Naive thymus-derived CD4-positive, alpha-beta T cell (primary cell): ENCODE data around the gene SATB2. TPM values are rescaled to one million over a fixed set of nuclear protein-coding genes. Genes with fewer than 3 reads are reported as not detected.

Experiments
- ATAC-seq: fragments of 150-1000 bp; cut with Tn5 transposase; 2 replicates; pipeline ENCODE4 v1.10.0; 2021; ENCODE audit warnings: mild to moderate bottlenecking, moderate library complexity
- CTCF ChIA-PET: fragments of 350-600 bp; sonication (Branson Sonifier 250); formaldehyde crosslinking; loops from one replicate; lab custom pipeline; 2021; ENCODE audit warnings: antibody characterized with exemption; lab: Charles Lee
- POLR2A ChIA-PET: fragments of 350-600 bp; sonication (Branson Sonifier 250); formaldehyde crosslinking; loops from one replicate; lab custom pipeline; 2021; ENCODE audit warnings: antibody characterized with exemption, inconsistent platforms; lab: Charles Lee
- DNase-seq, 9 donors: peaks; one replicate each; pipeline versions ENCODE4 v3.0.0 to v3.0.0-alpha.2; 2020 to 2022; ENCODE audit warnings: mixed read lengths in 1 of 9
- H3K27ac ChIP-seq: one replicate; pipeline ENCODE4 v1.7.0; 2013; ENCODE audit warnings: mild to moderate bottlenecking, low read depth, low read length, moderate library complexity
- H3K27me3 ChIP-seq, 2 donors: one replicate each; pipeline ENCODE4 v1.7.0; 2013; ENCODE audit warnings: low read length in 2 of 2, mild to moderate bottlenecking in 2 of 2, moderate library complexity in 2 of 2; ENCODE audit not compliant: control insufficient read depth in 2 of 2, insufficient read depth in 2 of 2
- H3K36me3 ChIP-seq, 3 experiments: 1 replicate in 2 of 3; 2 replicates in 1 of 3; pipeline ENCODE4 v1.7.0; 2013; ENCODE audit warnings: low read length in 3 of 3, mild to moderate bottlenecking in 3 of 3, moderate library complexity in 1 of 3; ENCODE audit not compliant: insufficient read depth in 3 of 3, control insufficient read depth in 2 of 3
- H3K4me1 ChIP-seq, 2 donors: one replicate each; pipeline ENCODE4 v1.7.0; 2013; ENCODE audit warnings: low read length in 2 of 2, mild to moderate bottlenecking in 2 of 2, moderate library complexity in 1 of 2; ENCODE audit not compliant: control insufficient read depth in 2 of 2, insufficient read depth in 2 of 2
- H3K4me3 ChIP-seq: 2 replicates; pipeline ENCODE4 v1.7.0; 2013; ENCODE audit warnings: mild to moderate bottlenecking, low read length
- H3K9me3 ChIP-seq, 3 experiments: 1 replicate in 2 of 3; 2 replicates in 1 of 3; pipeline ENCODE4 v1.7.0; 2013; ENCODE audit warnings: low read length in 3 of 3; ENCODE audit not compliant: control insufficient read depth in 2 of 3
- H3K27ac Mint-ChIP-seq, 9 donors: one replicate each; pipeline ENCODE4 v1.8.0; 2020 to 2022; ENCODE audit warnings: mixed read lengths in 9 of 9, mild to moderate bottlenecking in 8 of 9, moderate library complexity in 5 of 9, inconsistent platforms in 2 of 9
- H3K27me3 Mint-ChIP-seq, 5 donors: one replicate each; pipeline ENCODE4 v1.8.0; 2021 to 2022; ENCODE audit warnings: mixed read lengths in 5 of 5, mild to moderate bottlenecking in 1 of 5
- H3K36me3 Mint-ChIP-seq, 5 donors: one replicate each; pipeline ENCODE4 v1.8.0; 2020 to 2022; ENCODE audit warnings: mixed read lengths in 5 of 5, mild to moderate bottlenecking in 3 of 5, inconsistent platforms in 1 of 5
- H3K4me1 Mint-ChIP-seq, 7 donors: one replicate each; pipeline ENCODE4 v1.8.0; 2020 to 2022; ENCODE audit warnings: mixed read lengths in 7 of 7, mild to moderate bottlenecking in 3 of 7, inconsistent platforms in 1 of 7
- H3K4me3 Mint-ChIP-seq, 10 donors: one replicate each; pipeline ENCODE4 v1.8.0; 2020 to 2022; ENCODE audit warnings: mild to moderate bottlenecking in 10 of 10, mixed read lengths in 10 of 10, moderate library complexity in 6 of 10, inconsistent platforms in 2 of 10
- H3K9me3 Mint-ChIP-seq, 11 donors: one replicate each; pipeline ENCODE4 v1.8.0; 2020 to 2022; ENCODE audit warnings: mixed read lengths in 11 of 11, mild to moderate bottlenecking in 4 of 11, inconsistent platforms in 1 of 11, moderate library complexity in 1 of 11
- intact Hi-C, 2 donors: fragments of 100-400 bp; cut with micrococcal nuclease; formaldehyde crosslinking; loops; one replicate each; pipeline ENCODE4 v1.15.1; 2023
- polyA plus RNA-seq, 2 donors: library from polyadenylated mRNA; unstranded; fragments of 300-500 nt; fragmentation: Illumina TruSeq; gene quantifications; one replicate each; pipeline ENCODE4 v1.2.3, GENCODE V29; 2021
- total RNA-seq, 6 experiments: library from RNA in 5 of 6; stranded (reverse) in 5 of 6; gene quantifications; 1 replicate in 5 of 6; 2 replicates in 1 of 6; pipeline ENCODE4 v1.2.3 and lab custom pipeline; 2021 to 2026

Gene SATB2
- total and polyA plus RNA-seq, 7 experiments from 2014 or later = 0.05 to 0.96 (median 0.32) TPM; not detected in 4

GRCh38 chr2:199455210-199455544, 2.6 kb downstream of the SATB2 start:
- Mint-ChIP-seq H3K4me1 (peaks cover 6 to 27% (median 19%) of the 10 kb centered on the region in 7 donors), H3K27ac (peak overlapping the region in 1 of 9 donors; percentile 29), H3K4me3 (peak overlapping the region in 4 of 10 donors; percentile 1 to 98 (median 24)), H3K36me3 (peaks cover 0 to under 1% (median 0%) of the 10 kb centered on the region in 5 donors), H3K27me3 (peaks cover 44 to 70% (median 59%) of the 10 kb centered on the region in 5 donors), H3K9me3 (peaks cover 0 to 8% (median 0%) of the 10 kb centered on the region in 11 donors)
- ATAC-seq = no peak
- DNase-seq = no peak
- ChIA-PET POLR2A (no interaction called here), CTCF (no interaction called here)
- no peak overlapping the region for H3K27ac ChIP-seq
- H3K27me3 ChIP-seq = peaks cover 3 to 21% of the 10 kb centered on the region in 2 donors
- H3K9me3 ChIP-seq = no peaks in the 10 kb centered on the region
- no peak overlapping the region for H3K4me3 ChIP-seq
- peaks cover 0 to 8% (median 0%) of the 10 kb centered on the region in 3 experiments for H3K36me3 ChIP-seq
- H3K4me1 ChIP-seq = peaks cover 6 to 16% of the 10 kb centered on the region in 2 donors
- intact Hi-C loops = loop anchor here (1.0 to 2.0 kb wide), 2 partner anchors 8 to 14 kb away; no protein-coding TSS in a partner anchor

GRCh38 chr2:199452991-199453379, 4.8 kb downstream of the SATB2 start:
- Histone ChIP-seq H3K4me3 (no peak overlapping the region), H3K36me3 (no peaks in the 10 kb centered on the region), H3K4me1 (peaks cover 0 to 11% of the 10 kb centered on the region in 2 donors), H3K9me3 (no peaks in the 10 kb centered on the region), H3K27ac (no peak overlapping the region), H3K27me3 (peaks cover 3 to 16% of the 10 kb centered on the region in 2 donors)
- POLR2A ChIA-PET = no interaction called here
- Mint-ChIP-seq H3K27me3 (peaks cover 49 to 68% (median 63%) of the 10 kb centered on the region in 5 donors), H3K4me3 (no peak overlapping the region), H3K36me3 (no peaks in the 10 kb centered on the region), H3K27ac (no peak overlapping the region), H3K4me1 (peaks cover 0 to 19% (median 14%) of the 10 kb centered on the region in 7 donors), H3K9me3 (peaks cover 0 to 4% (median 0%) of the 10 kb centered on the region in 11 donors)
- intact Hi-C loops = no loop called here
- CTCF ChIA-PET = no interaction called here
- ATAC-seq (no peak), DNase-seq (no peak)

DNA sequence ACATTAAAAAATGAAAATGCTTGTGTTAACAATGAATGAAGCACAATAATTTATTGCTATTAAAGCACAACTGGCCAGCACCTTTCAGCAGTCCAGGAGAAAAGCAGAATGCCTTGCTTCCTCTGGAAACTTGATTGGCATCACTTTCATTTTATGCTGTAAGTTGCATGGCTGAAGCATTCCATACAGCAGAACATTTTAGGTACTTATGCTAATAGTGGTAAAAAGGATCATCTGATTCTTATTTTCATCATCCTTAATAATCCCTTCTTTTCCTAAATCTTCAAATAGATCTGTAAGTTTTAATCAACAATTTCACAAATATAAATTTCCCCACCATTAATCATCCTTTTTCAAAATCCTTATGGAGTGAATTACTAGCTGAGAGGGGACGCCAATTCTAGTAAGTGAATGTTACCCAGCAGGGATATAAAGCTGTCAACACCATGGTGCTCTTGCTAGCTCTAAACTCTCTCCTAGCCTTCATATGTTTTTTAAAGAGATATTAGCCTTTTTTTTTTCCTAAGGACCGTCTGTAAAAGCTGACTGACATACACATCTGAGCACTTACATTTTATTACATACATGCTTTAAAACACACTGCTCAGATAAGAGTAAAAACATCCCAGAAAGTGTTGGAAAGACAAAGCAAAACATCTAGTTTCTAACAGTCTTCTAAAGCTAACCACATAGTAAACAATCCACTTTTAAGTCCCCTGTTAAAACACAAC, 5.3 kb downstream of the SATB2 start:
- H3K9me3 Mint-ChIP-seq = peaks cover 0 to 4% (median 0%) of the 10 kb centered on the region in 11 donors
- H3K4me3 Mint-ChIP-seq = no peak overlapping the region
- CTCF ChIA-PET = no interaction called here

DNA sequence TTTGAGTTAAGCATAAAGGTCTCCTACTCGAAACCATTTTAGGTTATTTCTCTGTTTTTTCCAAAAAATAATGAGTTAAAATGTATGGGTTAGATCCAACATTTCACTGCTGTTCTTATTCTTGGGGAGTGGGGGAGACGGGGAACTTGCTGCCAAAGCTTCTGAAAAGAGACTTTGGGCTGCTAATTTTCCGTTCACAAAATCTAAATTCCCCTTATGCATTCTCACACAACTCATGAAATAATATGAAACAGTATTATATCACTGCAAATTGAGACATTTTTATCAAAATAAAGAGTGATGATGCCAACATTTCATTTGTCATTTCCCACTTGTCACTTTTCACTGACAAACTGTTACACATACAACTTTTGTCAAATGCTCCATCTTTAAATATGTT, 7.8 kb downstream of the SATB2 start:
- intact Hi-C loops = no loop called here
- H3K4me3 Mint-ChIP-seq = no peak overlapping the region
- no peaks in the 10 kb centered on the region for H3K36me3 Mint-ChIP-seq

More for the DNA sequence above, 5.3 kb downstream of the SATB2 start:
- Histone ChIP-seq H3K4me3 (no peak overlapping the region), H3K9me3 (no peaks in the 10 kb centered on the region), H3K27ac (no peak overlapping the region), H3K4me1 (peaks cover 0 to 10% of the 10 kb centered on the region in 2 donors), H3K27me3 (peaks cover 3 to 16% of the 10 kb centered on the region in 2 donors), H3K36me3 (no peaks in the 10 kb centered on the region)
- Mint-ChIP-seq H3K4me1 (peaks cover 0 to 18% (median 12%) of the 10 kb centered on the region in 7 donors), H3K27me3 (peaks cover 51 to 72% (median 59%) of the 10 kb centered on the region in 5 donors), H3K27ac (no peak overlapping the region), H3K36me3 (no peaks in the 10 kb centered on the region)
- DNase-seq = no peak
- ATAC-seq = no peak
- intact Hi-C loops = no loop called here
- POLR2A ChIA-PET = no interaction called here

DNA sequence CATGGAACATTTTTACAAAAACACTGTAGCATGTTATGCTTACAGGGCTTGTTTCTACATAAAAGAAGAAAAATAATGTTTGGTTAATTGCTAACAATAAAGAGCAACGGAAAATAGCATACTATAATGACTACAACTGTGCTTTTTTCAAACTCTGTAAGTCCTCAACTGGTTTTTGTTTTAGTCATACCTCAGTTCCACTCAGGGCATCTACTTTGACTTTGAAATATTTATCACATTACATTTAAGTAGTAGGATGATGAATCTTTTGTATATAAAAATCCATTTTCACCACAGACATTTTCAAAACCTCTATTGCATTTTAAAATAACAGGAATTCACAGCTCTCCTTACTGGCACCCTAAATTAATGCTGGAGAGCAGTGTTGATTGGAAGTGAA, 8.3 kb downstream of the SATB2 start:
- intact Hi-C loops = no loop called here
- no peak overlapping the region for H3K4me3 ChIP-seq
- H3K9me3 ChIP-seq = no peaks in the 10 kb centered on the region
- H3K27ac Mint-ChIP-seq = no peak overlapping the region
- H3K27me3 ChIP-seq = peaks cover 3 to 4% of the 10 kb centered on the region in 2 donors
- ATAC-seq = no peak
- ChIA-PET CTCF (no interaction called here), POLR2A (no interaction called here)
- H3K9me3 Mint-ChIP-seq = peaks cover 0 to 2% (median 0%) of the 10 kb centered on the region in 11 donors
- no peaks in the 10 kb centered on the region for H3K4me1 Mint-ChIP-seq
- no peak for DNase-seq
- peaks cover 41 to 68% (median 52%) of the 10 kb centered on the region in 5 donors for H3K27me3 Mint-ChIP-seq
- no peaks in the 10 kb centered on the region for H3K36me3 ChIP-seq
- no peaks in the 10 kb centered on the region for H3K36me3 Mint-ChIP-seq
- no peak overlapping the region for H3K27ac ChIP-seq
- H3K4me3 Mint-ChIP-seq = no peak overlapping the region
- no peaks in the 10 kb centered on the region for H3K4me1 ChIP-seq

More for the DNA sequence above, 7.8 kb downstream of the SATB2 start:
- ATAC-seq (no peak), DNase-seq (no peak)
- POLR2A ChIA-PET = no interaction called here
- H3K9me3 ChIP-seq = no peaks in the 10 kb centered on the region
- no peak overlapping the region for H3K27ac ChIP-seq
- H3K4me1 ChIP-seq = no peaks in the 10 kb centered on the region
- CTCF ChIA-PET = no interaction called here
- no peak overlapping the region for H3K4me3 ChIP-seq
- Mint-ChIP-seq H3K27me3 (peaks cover 41 to 69% (median 52%) of the 10 kb centered on the region in 5 donors), H3K4me1 (no peaks in the 10 kb centered on the region), H3K9me3 (peaks cover 0 to 4% (median 0%) of the 10 kb centered on the region in 11 donors), H3K27ac (no peak overlapping the region)
- H3K36me3 ChIP-seq = no peaks in the 10 kb centered on the region
- peaks cover 3 to 4% of the 10 kb centered on the region in 2 donors for H3K27me3 ChIP-seq

- no peaks in the 10 kb centered on the region for H3K36me3 ChIP-seq
- Mint-ChIP-seq H3K36me3 (no peaks in the 10 kb centered on the region), H3K4me3 (no peak overlapping the region), H3K9me3 (no peaks in the 10 kb centered on the region), H3K4me1 (no peaks in the 10 kb centered on the region), H3K27me3 (peaks cover 25 to 62% (median 54%) of the 10 kb centered on the region in 5 donors), H3K27ac (no peak overlapping the region)
- no peak for ATAC-seq
- intact Hi-C loops = no loop called here
- no peaks in the 10 kb centered on the region for H3K4me1 ChIP-seq
- no peak for DNase-seq
- CTCF ChIA-PET = no interaction called here
- POLR2A ChIA-PET = no interaction called here
- no peak overlapping the region for H3K4me3 ChIP-seq
- H3K9me3 ChIP-seq = no peaks in the 10 kb centered on the region
- H3K27me3 ChIP-seq = peaks cover 3 to 4% of the 10 kb centered on the region in 2 donors
- H3K27ac ChIP-seq = no peak overlapping the region
These were observed 10.7 kb downstream of the SATB2 start for GRCh38 chr2:199446996-199447576.
